GM19043 (cell line): ENCODE data around the gene DLGAP1.

Experiments
- ATAC-seq: cut with Tn5 transposase; IDR thresholded peaks from one replicate; pipeline ENCODE4 v1.9.1; 2021; ENCODE audit warnings: low read depth; ENCODE audit not compliant: unreplicated experiment

Gene DLGAP1

GRCh38 chr18:4248686-4249085, 206.4 kb downstream of the DLGAP1 start:
- ATAC-seq, result no peak

- ATAC-seq, result no peak
Observed at GRCh38 chr18:4246374-4246773, 208.7 kb downstream of the DLGAP1 start.

GRCh38 chr18:4245456-4245855, 209.7 kb downstream of the DLGAP1 start:
- ATAC-seq, result no peak

GRCh38 chr18:4242431-4243161, 212.5 kb downstream of the DLGAP1 start:
- no peak for ATAC-seq

- no peak for ATAC-seq
Observed at GRCh38 chr18:4241090-4241617, 214.0 kb downstream of the DLGAP1 start.

GRCh38 chr18:4238966-4239365, 216.1 kb downstream of the DLGAP1 start:
- ATAC-seq, result no peak

GRCh38 chr18:4237664-4238041, 217.5 kb downstream of the DLGAP1 start:
- no peak for ATAC-seq

GRCh38 chr18:4236940-4237663, 218.0 kb downstream of the DLGAP1 start:
- no peak for ATAC-seq

- no peak for ATAC-seq
Observed at GRCh38 chr18:4233468-4233867, 221.6 kb downstream of the DLGAP1 start.

GRCh38 chr18:4232656-4233055, 222.5 kb downstream of the DLGAP1 start:
- ATAC-seq, result no peak

GRCh38 chr18:4231260-4231659, 223.8 kb downstream of the DLGAP1 start:
- no peak for ATAC-seq

- no peak for ATAC-seq
Observed at GRCh38 chr18:4230450-4231168, 224.5 kb downstream of the DLGAP1 start.

GRCh38 chr18:4224031-4224704, 230.9 kb downstream of the DLGAP1 start:
- ATAC-seq, result no peak

GRCh38 chr18:4211111-4211837, 243.8 kb downstream of the DLGAP1 start:
- ATAC-seq, result no peak

GRCh38 chr18:4208366-4208765, 246.7 kb downstream of the DLGAP1 start:
- ATAC-seq, result no peak

- no peak for ATAC-seq
Observed at GRCh38 chr18:4207383-4207985, 247.6 kb downstream of the DLGAP1 start.

- ATAC-seq, result no peak
Observed at GRCh38 chr18:4204438-4204720, 250.7 kb downstream of the DLGAP1 start.

GRCh38 chr18:4203568-4204437, 251.3 kb downstream of the DLGAP1 start:
- ATAC-seq, result no peak

- no peak for ATAC-seq
Observed at GRCh38 chr18:4200399-4200798, 254.7 kb downstream of the DLGAP1 start.
